Mesothelial cell of epicardium (in vitro differentiated cells): ENCODE measurements around the gene ARHGAP35. TPM values are rescaled to one million over a fixed set of nuclear protein-coding genes. Genes with fewer than 3 reads are reported as not detected.
"Not testable (repeated sequence)": the region's sequence is repeated elsewhere in the genome, so short reads cannot be mapped to it uniquely, and the experiment has no call there.

Experiments used
- DNase-seq, 2 experiments: peaks; one replicate each; pipeline ENCODE4 v3.0.0; 2021; ENCODE audit warnings: low spot score in 2 of 2; ENCODE audit not compliant: unreplicated experiment in 2 of 2
- H3K27ac Mint-ChIP-seq: 2 replicates; pipeline ENCODE4 v1.8.0; 2021; ENCODE audit warnings: mixed read lengths
- H3K27me3 Mint-ChIP-seq: 2 replicates; pipeline ENCODE4 v1.8.0; 2021; ENCODE audit warnings: low read depth, mixed read lengths
- H3K36me3 Mint-ChIP-seq: 2 replicates; pipeline ENCODE4 v1.8.0; 2021; ENCODE audit warnings: mixed read lengths
- H3K4me1 Mint-ChIP-seq: 2 replicates; pipeline ENCODE4 v1.8.0; 2021; ENCODE audit warnings: mixed read lengths
- H3K4me3 Mint-ChIP-seq: 2 replicates; pipeline ENCODE4 v1.8.0; 2021; ENCODE audit warnings: mild to moderate bottlenecking, moderate library complexity, mixed read lengths
- H3K9me3 Mint-ChIP-seq: 2 replicates; pipeline ENCODE4 v1.8.0; 2021; ENCODE audit warnings: mixed read lengths
- total RNA-seq: library from RNA; stranded (reverse); gene quantifications from 3 replicates; pipeline ENCODE4 v1.2.1, GENCODE V29; 2021
- TF ChIP-seq, protein P1 (sequence below): fragments of 200-600 bp; sonication (generic); IDR thresholded peaks from one replicate; pipeline ENCODE4 v1.5.0; 2021; ENCODE audit warnings: antibody characterized with exemption; ENCODE audit not compliant: unreplicated experiment

The ARHGAP35 gene
- total RNA-seq, 1 donor from 2014 or later = 77.9 TPM

DNA sequence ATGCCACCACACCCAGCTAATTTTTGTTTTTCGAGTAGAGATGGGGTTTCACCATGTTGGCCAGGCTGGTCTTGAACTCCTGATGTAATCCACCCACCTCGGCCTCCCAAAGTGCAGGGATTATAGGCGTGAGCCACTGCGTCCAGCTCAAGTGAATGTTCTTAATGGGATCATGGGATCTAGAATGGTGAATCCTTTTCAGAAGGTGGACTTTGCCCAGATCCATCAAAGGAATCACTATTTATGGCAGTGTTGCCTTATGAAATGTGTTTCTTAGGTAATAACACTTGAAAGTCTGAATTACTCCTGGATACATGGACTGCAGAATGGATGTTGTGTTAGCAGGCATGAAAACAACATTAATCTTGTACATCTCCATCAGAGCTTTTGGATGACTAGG is 20.3 kb downstream of the ARHGAP35 start:
- TF ChIP-seq, protein P1, sequence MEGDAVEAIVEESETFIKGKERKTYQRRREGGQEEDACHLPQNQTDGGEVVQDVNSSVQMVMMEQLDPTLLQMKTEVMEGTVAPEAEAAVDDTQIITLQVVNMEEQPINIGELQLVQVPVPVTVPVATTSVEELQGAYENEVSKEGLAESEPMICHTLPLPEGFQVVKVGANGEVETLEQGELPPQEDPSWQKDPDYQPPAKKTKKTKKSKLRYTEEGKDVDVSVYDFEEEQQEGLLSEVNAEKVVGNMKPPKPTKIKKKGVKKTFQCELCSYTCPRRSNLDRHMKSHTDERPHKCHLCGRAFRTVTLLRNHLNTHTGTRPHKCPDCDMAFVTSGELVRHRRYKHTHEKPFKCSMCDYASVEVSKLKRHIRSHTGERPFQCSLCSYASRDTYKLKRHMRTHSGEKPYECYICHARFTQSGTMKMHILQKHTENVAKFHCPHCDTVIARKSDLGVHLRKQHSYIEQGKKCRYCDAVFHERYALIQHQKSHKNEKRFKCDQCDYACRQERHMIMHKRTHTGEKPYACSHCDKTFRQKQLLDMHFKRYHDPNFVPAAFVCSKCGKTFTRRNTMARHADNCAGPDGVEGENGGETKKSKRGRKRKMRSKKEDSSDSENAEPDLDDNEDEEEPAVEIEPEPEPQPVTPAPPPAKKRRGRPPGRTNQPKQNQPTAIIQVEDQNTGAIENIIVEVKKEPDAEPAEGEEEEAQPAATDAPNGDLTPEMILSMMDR = no peak
- Mint-ChIP-seq H3K4me1 (peaks cover 20% of the 10 kb centered on the region), H3K27ac (peak overlapping the region; percentile 34), H3K36me3 (peaks cover 9% of the 10 kb centered on the region), H3K27me3 (no peaks in the 10 kb centered on the region), H3K9me3 (no peaks in the 10 kb centered on the region), H3K4me3 (no peak overlapping the region)
- no peak for DNase-seq

DNA sequence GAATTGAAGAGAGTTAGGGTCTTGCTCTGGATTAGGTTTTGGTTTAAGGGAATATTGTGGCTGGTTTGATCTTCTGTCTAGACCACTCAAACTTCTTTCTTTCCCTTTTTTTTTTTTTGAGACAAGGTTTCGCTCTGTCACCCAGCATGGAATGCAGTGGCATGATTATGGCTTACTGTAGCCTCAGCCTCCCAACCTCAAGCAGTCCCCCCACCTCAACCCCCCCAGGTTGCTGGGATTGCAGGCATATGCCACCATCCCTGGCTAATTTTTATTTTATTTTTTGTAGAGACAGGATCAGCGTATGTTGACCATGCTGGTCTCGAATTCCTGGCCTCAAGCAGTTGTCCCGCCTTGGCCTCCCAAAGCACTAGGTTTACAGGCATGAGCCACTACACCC is 21.2 kb downstream of the ARHGAP35 start:
- Mint-ChIP-seq H3K4me1 (peaks cover 20% of the 10 kb centered on the region), H3K27me3 (no peaks in the 10 kb centered on the region), H3K4me3 (no peak overlapping the region), H3K36me3 (peaks cover 12% of the 10 kb centered on the region), H3K9me3 (peaks cover 7% of the 10 kb centered on the region), H3K27ac (peak overlapping the region; percentile 83)
- TF ChIP-seq, protein P1 = no peak
- no peak for DNase-seq

DNA sequence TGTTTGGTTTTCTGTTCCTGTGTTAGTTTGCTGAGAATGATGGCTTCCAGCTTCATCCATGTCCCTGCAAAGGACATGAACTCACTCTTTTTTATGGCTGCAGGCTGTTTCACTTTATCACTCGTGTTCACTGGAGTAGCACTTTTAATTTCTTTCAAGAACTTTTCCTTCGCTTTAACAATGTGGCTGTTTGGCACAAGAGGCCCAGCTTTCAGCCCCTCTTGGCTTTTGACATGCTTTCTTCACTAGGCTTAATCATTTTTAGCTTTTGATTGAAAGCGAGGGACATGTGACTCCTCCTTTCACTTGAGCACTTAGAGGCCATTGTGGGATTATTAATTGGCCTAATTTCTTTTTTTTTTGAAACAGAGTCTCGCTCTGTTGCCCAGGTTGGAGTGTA is 22.0 kb downstream of the ARHGAP35 start:
- Mint-ChIP-seq H3K4me1 (peaks cover 20% of the 10 kb centered on the region), H3K27ac (peak overlapping the region; percentile 86), H3K36me3 (peaks cover 16% of the 10 kb centered on the region), H3K9me3 (peaks cover 11% of the 10 kb centered on the region)
- not testable (repeated sequence) for H3K27me3 Mint-ChIP-seq, DNase-seq, H3K4me3 Mint-ChIP-seq

DNA sequence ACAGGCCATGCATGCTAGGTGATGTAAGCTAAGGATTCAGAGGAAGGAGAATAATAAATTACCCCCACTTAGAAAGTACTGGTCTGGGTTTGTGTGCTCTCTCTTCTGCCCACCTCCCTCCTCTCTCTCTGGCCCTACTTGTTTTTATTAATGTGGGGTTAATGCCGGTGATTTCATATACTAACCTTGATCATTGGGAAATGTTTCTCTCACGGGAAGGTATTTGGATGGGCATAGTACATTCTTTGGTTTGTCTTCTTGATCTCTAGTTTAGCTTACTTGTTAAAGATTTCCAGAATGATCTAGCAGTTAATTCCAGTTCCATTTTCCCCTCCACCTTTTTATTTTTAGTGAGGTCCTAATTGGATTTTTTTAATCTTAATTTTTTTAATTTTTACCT is 24.6 kb downstream of the ARHGAP35 start:
- peaks cover 11% of the 10 kb centered on the region for H3K36me3 Mint-ChIP-seq
- H3K27ac Mint-ChIP-seq = no peak overlapping the region
- no peaks in the 10 kb centered on the region for H3K27me3 Mint-ChIP-seq
- H3K4me3 Mint-ChIP-seq = no peak overlapping the region
- TF ChIP-seq, protein P1 = no peak
- no peak for DNase-seq
- peaks cover 11% of the 10 kb centered on the region for H3K9me3 Mint-ChIP-seq
- peaks cover 22% of the 10 kb centered on the region for H3K4me1 Mint-ChIP-seq

DNA sequence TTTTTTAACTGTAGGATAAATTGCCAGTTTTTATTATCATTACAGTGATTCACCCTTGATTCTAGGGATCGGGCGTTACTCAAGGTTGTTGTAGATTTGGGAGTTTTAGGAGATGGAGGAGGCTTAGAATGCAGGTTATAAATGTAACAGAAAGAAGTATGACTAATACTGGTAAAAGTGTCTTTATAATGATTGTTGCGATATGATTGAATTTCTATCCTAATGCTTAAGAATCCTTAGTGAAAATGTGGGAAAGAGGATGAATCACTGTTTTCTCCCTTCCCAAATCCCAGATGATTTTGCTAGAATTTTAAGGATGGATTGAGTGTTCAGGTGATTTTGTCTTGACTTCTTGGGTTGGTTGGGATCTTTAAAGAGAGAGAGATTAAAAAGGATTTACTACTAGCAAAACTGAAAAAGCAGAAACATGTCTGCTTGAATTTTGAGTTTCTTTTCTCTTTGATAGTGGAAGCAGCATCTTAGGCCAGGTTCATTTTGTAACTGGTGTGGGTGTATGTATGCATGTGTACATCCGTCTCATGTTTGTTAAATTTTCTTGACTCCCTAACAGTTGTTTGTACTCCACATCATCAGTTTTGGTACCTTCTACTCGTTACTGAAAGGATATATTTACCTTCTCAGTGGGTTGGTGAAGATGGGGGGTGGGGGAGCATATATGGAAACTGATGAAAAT is 25.9 kb downstream of the ARHGAP35 start:
- H3K4me1 Mint-ChIP-seq = peaks cover 24% of the 10 kb centered on the region
- no peak overlapping the region for H3K4me3 Mint-ChIP-seq
- H3K9me3 Mint-ChIP-seq = peaks cover 11% of the 10 kb centered on the region
- DNase-seq = no peak
- peaks cover 8% of the 10 kb centered on the region for H3K36me3 Mint-ChIP-seq
- H3K27ac Mint-ChIP-seq = peak overlapping the region; percentile 2
- H3K27me3 Mint-ChIP-seq = no peaks in the 10 kb centered on the region
- TF ChIP-seq, protein P1 = no peak

DNA sequence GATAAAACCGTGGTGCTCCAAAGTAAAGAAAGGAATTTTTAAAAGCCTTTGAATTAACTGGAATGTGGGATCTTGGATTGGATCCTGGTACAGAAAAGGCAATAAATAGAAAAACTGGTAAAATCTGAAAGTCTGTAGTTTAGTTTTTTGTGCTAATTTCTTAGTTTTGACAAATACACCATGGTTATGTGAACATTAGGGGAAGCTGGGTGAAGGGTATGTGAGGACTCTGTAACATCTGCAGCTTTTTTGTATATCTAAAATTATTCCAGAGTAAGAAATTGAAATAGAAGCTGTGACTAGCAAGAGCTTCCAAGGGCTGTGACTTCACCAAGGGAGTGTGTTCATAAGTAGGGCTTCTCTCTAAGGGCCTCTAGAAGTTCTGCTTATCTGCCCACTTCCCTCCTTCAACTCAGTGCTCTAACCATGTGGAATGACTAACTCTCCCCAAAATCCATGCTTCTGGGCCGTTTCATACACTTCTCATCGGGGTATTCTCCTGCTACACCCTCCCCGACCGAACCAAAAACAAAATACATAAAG is 26.5 kb downstream of the ARHGAP35 start:
- Mint-ChIP-seq H3K27me3 (no peaks in the 10 kb centered on the region), H3K27ac (no peak overlapping the region), H3K4me3 (no peak overlapping the region), H3K9me3 (peaks cover 11% of the 10 kb centered on the region), H3K36me3 (peaks cover 8% of the 10 kb centered on the region), H3K4me1 (peaks cover 19% of the 10 kb centered on the region)
- TF ChIP-seq, protein P1 = no peak
- no peak for DNase-seq
